GM12873 (cell line): Measurements from ENCODE around the gene SPON1.

Experiments used
- CTCF ChIP-seq: IDR thresholded peaks from 2 replicates; pipeline ENCODE4 v1.5.1; 2012; ENCODE audit warnings: low read depth, mild to moderate bottlenecking, moderate library complexity, low read length, control low read depth; ENCODE audit not compliant: insufficient read depth; ENCODE audit errors: missing control alignments

Gene SPON1

GRCh38 chr11:13970986-13971385 is 8.5 kb downstream of the SPON1 start:
- TF ChIP-seq CTCF = peak; percentile 41

- TF ChIP-seq CTCF = no peak
Measured at GRCh38 chr11:13972043-13972910, 9.8 kb downstream of the SPON1 start.

- TF ChIP-seq CTCF = no peak
Measured at GRCh38 chr11:13972944-13973343, 10.4 kb downstream of the SPON1 start.

- TF ChIP-seq CTCF = no peak
Measured at GRCh38 chr11:13974631-13975030, 12.1 kb downstream of the SPON1 start.

GRCh38 chr11:13983081-13983751 is 20.7 kb downstream of the SPON1 start:
- no peak for TF ChIP-seq CTCF

- TF ChIP-seq CTCF = no peak
Measured at GRCh38 chr11:13984616-13985450, 22.3 kb downstream of the SPON1 start.
